ENCODE data around the gene CFAP45. TPM values are rescaled to one million over a fixed set of nuclear protein-coding genes. Genes with fewer than 3 reads are reported as not detected.

CFAP45 gene
- total and polyA plus RNA-seq, 2 of the 8 experiments (the other 6 are each of a cell fraction or from before 2014, with no cell fraction given) = 0.05 TPM; not detected in 1

GRCh38 chr1:159832309-159832708, 67.7 kb downstream of the CFAP45 start:
- Histone ChIP-seq H3K56ac (replicated peaks; ENCODE audit: insufficient read length, low read depth, low read length) (no peak overlapping the region), H2BK12ac (ENCODE audit: low read depth, low read length) (no peak overlapping the region), H3K79me2 (ENCODE audit: control insufficient read depth in 1 of 2, insufficient read depth in 2 of 2, low read length in 2 of 2) (no peaks in the 10 kb centered on the region), H3K18ac (ENCODE audit: extremely low read depth, low read length) (no peak overlapping the region), H2BK15ac (ENCODE audit: low read length) (no peak overlapping the region), H3K4ac (replicated peaks; ENCODE audit: insufficient read length, low read depth, low read length) (no peak overlapping the region), H2AFZ (ENCODE audit: low read length) (no peak overlapping the region), H3K14ac (ENCODE audit: insufficient read length) (no peak overlapping the region), H3K79me1 (ENCODE audit: low read depth, low read length) (no peaks in the 10 kb centered on the region), H2BK20ac (ENCODE audit: low read length) (no peak overlapping the region), H4K20me1 (replicated peaks in 1 of 2; ENCODE audit: control insufficient read depth in 1 of 2, insufficient read depth in 2 of 2, low read length in 2 of 2) (no peaks in the 10 kb centered on the region), H2BK5ac (ENCODE audit: low read depth, low read length) (no peak overlapping the region), H3K4me1 (replicated peaks in 1 of 4; ENCODE audit: control insufficient read depth in 3 of 4, insufficient read depth in 4 of 4, low read length in 3 of 4) (peaks cover 0 to 4% (median 2%) of the 10 kb centered on the region in 4 experiments; a peak in 1 of 7 replicates), H4K5ac (ENCODE audit: insufficient read length, low read depth, low read length) (no peak overlapping the region), H3K4me3 (ENCODE audit: extremely low read depth in 1 of 4, insufficient read depth in 2 of 4, low read depth in 3 of 4, low read length in 4 of 4) (no peak overlapping the region), H2BK120ac (replicated peaks; ENCODE audit: low read depth, low read length) (no peak overlapping the region), H2AK5ac (ENCODE audit: low read depth, low read length) (no peak overlapping the region), H3K27me3 (replicated peaks in 1 of 4; ENCODE audit: control insufficient read depth in 3 of 4, extremely low read depth in 1 of 4, insufficient read depth in 3 of 4, low read length in 3 of 4) (peaks cover 0 to 15% (median 3%) of the 10 kb centered on the region in 4 experiments; a peak in 6 of 7 replicates), H3K27ac (ENCODE audit: low read depth, low read length) (no peak overlapping the region), H3K23ac (ENCODE audit: insufficient read length) (no peak overlapping the region), H3K9ac (replicated peaks in 1 of 4; ENCODE audit: extremely low read depth in 1 of 4, low read depth in 3 of 4, low read length in 3 of 4) (no peak overlapping the region), H4K8ac (ENCODE audit: extremely low read depth, insufficient read depth, low read length) (no peak overlapping the region), H3K36me3 (ENCODE audit: control insufficient read depth in 2 of 4, insufficient read depth in 4 of 4, low read length in 3 of 4) (no peaks in the 10 kb centered on the region), H3K9me3 (ENCODE audit: insufficient read depth in 2 of 2, low read depth in 1 of 2, low read length in 1 of 2) (no peaks in the 10 kb centered on the region), H3K23me2 (ENCODE audit: low read depth, low read length) (no peaks in the 10 kb centered on the region), H4K91ac (replicated peaks; ENCODE audit: insufficient read length, low read length) (no peak overlapping the region), H3K4me2 (ENCODE audit: insufficient read depth in 1 of 2, low read depth in 2 of 2, low read length in 2 of 2) (no peak overlapping the region)
- FAIRE-seq (no peak), DNase-seq (ENCODE audit: low read depth in 1 of 2, low spot score in 2 of 2) (no peak)
- CTCF ChIA-PET (ENCODE audit: partially characterized antibody) = interaction anchor here (0.8 to 11.2 kb wide), 10 partner anchors 9 to 628 kb away, joined by 3 to 175 read pairs (median 5); partner anchors contain the start of gene FCRL6
- POLR2A ChIA-PET (ENCODE audit: partially characterized antibody) = no interaction called here
- WGBS, 2 experiments (ENCODE audit: extremely low coverage in 1 of 2, insufficient coverage in 1 of 2, insufficient read length in 1 of 2, insufficient replicate concordance in 2 of 2, low coverage in 1 of 2, low lambda C conversion rate in 2 of 2, missing lambda C conversion rate in 1 of 2) = 85% methylated on average over 2 of the region's 2 CpGs; no CpG with 5 or more reads in 1 of the 2 experiments
- TF ChIP-seq KDM5A (IDR thresholded peaks at IDR 0.05; ENCODE audit: low read length) (no peak), RFX5 (IDR thresholded peaks at IDR 0.05; ENCODE audit: borderline replicate concordance, low read depth, low read length) (no peak), TAF1 (IDR thresholded peaks at IDR 0.05; ENCODE audit: low read depth, low read length) (no peak), SRF (IDR thresholded peaks at IDR 0.05; ENCODE audit: low read depth, low read length) (no peak), EP300 (IDR thresholded peaks at IDR 0.05; ENCODE audit: borderline replicate concordance in 1 of 2, low read depth in 2 of 2, low read length in 2 of 2) (no peak), MAX (IDR thresholded peaks at IDR 0.05) (no peak), CREB1 (IDR thresholded peaks at IDR 0.05) (no peak), USF2 (IDR thresholded peaks at IDR 0.05; ENCODE audit: low read length) (no peak), SP1 (IDR thresholded peaks at IDR 0.05; ENCODE audit: low read depth, low read length) (no peak), CTCF (IDR thresholded peaks at IDR 0.05; ENCODE audit: control extremely low read depth in 1 of 3, insufficient read depth in 1 of 3, low read depth in 1 of 3, low read length in 3 of 3) (no peak), HDAC6 (IDR thresholded peaks at IDR 0.05; ENCODE audit: low read depth, low read length) (no peak)

All from H1 (cell line).